Adipocyte (in vitro differentiated cells): ENCODE results near the gene PRKCB.

ENCODE experiments used
- DNase-seq: peaks from one replicate; pipeline ENCODE4 v3.0.0-alpha.2; 2015; ENCODE audit warnings: low read depth
- H3K27me3 ChIP-seq: replicated peaks from 2 replicates; pipeline ENCODE4 v1.7.0; 2013; ENCODE audit warnings: mild to moderate bottlenecking, low read length, moderate library complexity; ENCODE audit not compliant: control insufficient read depth, insufficient read depth
- H3K36me3 ChIP-seq: 2 replicates; pipeline ENCODE4 v1.7.0; 2013; ENCODE audit warnings: low read length, mild to moderate bottlenecking, moderate library complexity; ENCODE audit not compliant: control insufficient read depth, insufficient read depth, severe bottlenecking
- H3K4me1 ChIP-seq: 2 replicates; pipeline ENCODE4 v1.7.0; 2013; ENCODE audit warnings: mild to moderate bottlenecking, low read length, moderate library complexity; ENCODE audit not compliant: control insufficient read depth, insufficient read depth
- H3K4me3 ChIP-seq: 2 replicates; pipeline ENCODE4 v1.7.0; 2013; ENCODE audit warnings: mild to moderate bottlenecking, low read length, moderate library complexity
- H3K9ac ChIP-seq: 2 replicates; pipeline ENCODE4 v1.7.0; 2013; ENCODE audit warnings: mild to moderate bottlenecking, low read length, moderate library complexity
- H3K9me3 ChIP-seq: 2 replicates; pipeline ENCODE4 v1.7.0; 2013; ENCODE audit warnings: mild to moderate bottlenecking, low read length, moderate library complexity; ENCODE audit not compliant: control insufficient read depth

The PRKCB gene

GRCh38 chr16:24174504-24174903, 338.7 kb downstream of the PRKCB start:
- no peaks in the 10 kb centered on the region for H3K27me3 ChIP-seq

GRCh38 chr16:24174957-24175356, 339.2 kb downstream of the PRKCB start:
- Histone ChIP-seq H3K4me3 (no peak overlapping the region), H3K27me3 (no peaks in the 10 kb centered on the region), H3K9me3 (no peaks in the 10 kb centered on the region), H3K9ac (no peak overlapping the region), H3K4me1 (no peaks in the 10 kb centered on the region), H3K36me3 (no peaks in the 10 kb centered on the region)
- DNase-seq, result no peak

More at GRCh38 chr16:24174504-24174903, 338.7 kb downstream of the PRKCB start:
- Histone ChIP-seq H3K36me3 (no peaks in the 10 kb centered on the region), H3K9ac (no peak overlapping the region), H3K4me1 (no peaks in the 10 kb centered on the region), H3K4me3 (no peak overlapping the region), H3K9me3 (no peaks in the 10 kb centered on the region)
- no peak for DNase-seq

GRCh38 chr16:24178496-24178895, 342.7 kb downstream of the PRKCB start:
- Histone ChIP-seq H3K36me3 (no peaks in the 10 kb centered on the region), H3K27me3 (no peaks in the 10 kb centered on the region), H3K4me3 (no peak overlapping the region), H3K9me3 (no peaks in the 10 kb centered on the region), H3K4me1 (no peaks in the 10 kb centered on the region), H3K9ac (no peak overlapping the region)
- no peak for DNase-seq

GRCh38 chr16:24180451-24180850, 344.7 kb downstream of the PRKCB start:
- Histone ChIP-seq H3K9ac (no peak overlapping the region), H3K4me1 (no peaks in the 10 kb centered on the region), H3K36me3 (no peaks in the 10 kb centered on the region), H3K9me3 (no peaks in the 10 kb centered on the region), H3K27me3 (peaks cover 5% of the 10 kb centered on the region), H3K4me3 (no peak overlapping the region)
- no peak for DNase-seq

- no peak for DNase-seq
- no peaks in the 10 kb centered on the region for H3K36me3 ChIP-seq
- H3K9ac ChIP-seq, result no peak overlapping the region
- H3K9me3 ChIP-seq, result no peaks in the 10 kb centered on the region
- H3K4me1 ChIP-seq, result no peaks in the 10 kb centered on the region
- no peak overlapping the region for H3K4me3 ChIP-seq
- H3K27me3 ChIP-seq, result peaks cover 12% of the 10 kb centered on the region
Observed at GRCh38 chr16:24188021-24188542, 352.3 kb downstream of the PRKCB start.

GRCh38 chr16:24188751-24189318, 353.1 kb downstream of the PRKCB start:
- Histone ChIP-seq H3K36me3 (no peaks in the 10 kb centered on the region), H3K27me3 (peaks cover 12% of the 10 kb centered on the region), H3K9ac (no peak overlapping the region), H3K4me1 (no peaks in the 10 kb centered on the region), H3K4me3 (no peak overlapping the region), H3K9me3 (no peaks in the 10 kb centered on the region)
- DNase-seq, result no peak

- Histone ChIP-seq H3K27me3 (peaks cover 10% of the 10 kb centered on the region), H3K4me3 (no peak overlapping the region)
Observed at GRCh38 chr16:24189941-24190340, 354.2 kb downstream of the PRKCB start.

GRCh38 chr16:24191876-24192402, 356.2 kb downstream of the PRKCB start:
- Histone ChIP-seq H3K4me3 (no peak overlapping the region), H3K4me1 (no peaks in the 10 kb centered on the region), H3K9ac (no peak overlapping the region), H3K27me3 (peaks cover 11% of the 10 kb centered on the region), H3K36me3 (no peaks in the 10 kb centered on the region), H3K9me3 (no peaks in the 10 kb centered on the region)
- DNase-seq, result no peak

More at GRCh38 chr16:24189941-24190340, 354.2 kb downstream of the PRKCB start:
- no peak for DNase-seq
- H3K36me3 ChIP-seq, result no peaks in the 10 kb centered on the region
- H3K9ac ChIP-seq, result no peak overlapping the region
- no peaks in the 10 kb centered on the region for H3K9me3 ChIP-seq
- H3K4me1 ChIP-seq, result no peaks in the 10 kb centered on the region

- H3K27me3 ChIP-seq, result peaks cover 8% of the 10 kb centered on the region
- no peaks in the 10 kb centered on the region for H3K4me1 ChIP-seq
- no peaks in the 10 kb centered on the region for H3K9me3 ChIP-seq
- H3K9ac ChIP-seq, result no peak overlapping the region
- H3K4me3 ChIP-seq, result no peak overlapping the region
- H3K36me3 ChIP-seq, result no peaks in the 10 kb centered on the region
- DNase-seq, result no peak
Observed at GRCh38 chr16:24195221-24195620, 359.4 kb downstream of the PRKCB start.

- H3K4me1 ChIP-seq, result no peaks in the 10 kb centered on the region
- H3K27me3 ChIP-seq, result peaks cover 9% of the 10 kb centered on the region
- DNase-seq, result no peak
- H3K4me3 ChIP-seq, result no peak overlapping the region
- no peak overlapping the region for H3K9ac ChIP-seq
- H3K36me3 ChIP-seq, result no peaks in the 10 kb centered on the region
- H3K9me3 ChIP-seq, result no peaks in the 10 kb centered on the region
Observed at GRCh38 chr16:24198807-24199533, 363.2 kb downstream of the PRKCB start.

GRCh38 chr16:24203675-24204074, 367.9 kb downstream of the PRKCB start:
- peaks cover 11% of the 10 kb centered on the region for H3K27me3 ChIP-seq

More at GRCh38 chr16:24203675-24204074, 367.9 kb downstream of the PRKCB start:
- no peak overlapping the region for H3K9ac ChIP-seq
- DNase-seq, result no peak
- no peaks in the 10 kb centered on the region for H3K9me3 ChIP-seq
- no peaks in the 10 kb centered on the region for H3K36me3 ChIP-seq
- H3K4me3 ChIP-seq, result no peak overlapping the region
- no peaks in the 10 kb centered on the region for H3K4me1 ChIP-seq
